Stomach (tissue), 4 donors: ENCODE measurements around the gene MYO16.

Experiments
- CTCF ChIP-seq, 7 experiments: fragments of 450-650 bp in 4 of 7; fragments of 200-600 bp in 3 of 7; sonication (generic) in 3 of 7; IDR thresholded peaks; one replicate each; pipeline ENCODE4 v1.5.1; 2016 to 2019; ENCODE audit warnings: antibody characterized with exemption in 7 of 7, control low read depth in 2 of 7, mild to moderate bottlenecking in 1 of 7
- POLR2A ChIP-seq, 4 donors: fragments of 450-650 bp; IDR thresholded peaks; one replicate each; pipeline ENCODE4 v1.6.1; 2016; ENCODE audit warnings: antibody characterized with exemption in 4 of 4, control low read depth in 2 of 4, mild to moderate bottlenecking in 1 of 4, moderate library complexity in 1 of 4
- POLR2AphosphoS5 ChIP-seq, 3 donors: sonication (generic); formaldehyde crosslinking; IDR thresholded peaks; one replicate each; pipeline ENCODE4 v1.6.1; 2016; ENCODE audit warnings: antibody characterized with exemption in 3 of 3

DNA sequence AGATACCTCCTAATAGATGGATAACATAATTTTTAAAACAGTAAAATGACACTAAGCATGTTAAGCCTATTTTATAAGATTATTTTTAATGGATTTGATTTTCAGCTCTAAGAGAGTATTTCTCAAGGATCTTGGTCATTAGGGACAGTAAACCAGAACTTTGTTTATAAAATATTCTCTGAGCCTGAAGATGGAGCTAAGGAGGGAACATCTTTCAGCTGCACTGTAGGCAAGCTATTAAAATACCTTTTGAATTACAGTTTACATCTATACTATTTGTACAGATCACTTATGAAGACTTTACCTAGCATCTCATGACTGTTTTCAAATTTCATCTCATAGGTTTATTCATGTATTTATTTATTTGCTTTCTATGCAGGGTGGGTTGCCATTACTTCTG is 345.3 kb downstream of the MYO16 start:
- no peak for TF ChIP-seq CTCF (IDR thresholded peaks at IDR 0.05)
- no peak for TF ChIP-seq POLR2A (IDR thresholded peaks at IDR 0.05)
- TF ChIP-seq POLR2AphosphoS5 (IDR thresholded peaks at IDR 0.05): no peak
